HG03378 (cell line): ENCODE measurements around the gene ORC1.
"Not testable (repeated sequence)": the region's sequence is repeated elsewhere in the genome, so short reads cannot be mapped to it uniquely, and the experiment has no call there.

Source experiments
- ATAC-seq: cut with Tn5 transposase; IDR thresholded peaks from one replicate; pipeline ENCODE4 v1.9.1; 2021; ENCODE audit warnings: mild to moderate bottlenecking, moderate library complexity; ENCODE audit not compliant: unreplicated experiment

The ORC1 gene

GRCh38 chr1:52393174-52393573, 11.0 kb downstream of the ORC1 start:
- ATAC-seq: no peak

GRCh38 chr1:52386458-52386857, 17.8 kb downstream of the ORC1 start:
- no peak for ATAC-seq

- no peak for ATAC-seq
Observed at GRCh38 chr1:52385376-52385775, 18.8 kb downstream of the ORC1 start.

GRCh38 chr1:52369851-52370250, 34.4 kb downstream of the ORC1 start:
- ATAC-seq: not testable (repeated sequence)

GRCh38 chr1:52368383-52369172, 35.6 kb downstream of the ORC1 start:
- ATAC-seq: no peak

- ATAC-seq: no peak
Observed at GRCh38 chr1:52367272-52367671, 37.0 kb downstream of the ORC1 start.

GRCh38 chr1:52366517-52366827, 37.8 kb downstream of the ORC1 start:
- peak; percentile 3 for ATAC-seq

GRCh38 chr1:52365746-52366516, 38.3 kb downstream of the ORC1 start, which contains the start of gene CC2D1B:
CC2D1B (minus strand) TSS chr1:52366205; CDS start chr1:52364620, 1,585 bp downstream.
- ATAC-seq: peak; percentile 78

- no peak for ATAC-seq
Observed at GRCh38 chr1:52365071-52365745, 39.0 kb downstream of the ORC1 start.

GRCh38 chr1:52364235-52364839, 39.9 kb downstream of the ORC1 start:
- ATAC-seq: no peak

GRCh38 chr1:52360595-52360968, 43.6 kb downstream of the ORC1 start:
- ATAC-seq: no peak

- no peak for ATAC-seq
Observed at GRCh38 chr1:52359676-52360594, 44.3 kb downstream of the ORC1 start.

GRCh38 chr1:52358851-52359497, 45.2 kb downstream of the ORC1 start:
- ATAC-seq: no peak

- ATAC-seq: no peak
Observed at GRCh38 chr1:52357397-52357796, 46.8 kb downstream of the ORC1 start.

- no peak for ATAC-seq
Observed at GRCh38 chr1:52356818-52357355, 47.3 kb downstream of the ORC1 start.

GRCh38 chr1:52355847-52356505, 48.2 kb downstream of the ORC1 start:
- no peak for ATAC-seq

GRCh38 chr1:52355436-52355835, 48.8 kb downstream of the ORC1 start:
- no peak for ATAC-seq

GRCh38 chr1:52352690-52353089, 51.5 kb downstream of the ORC1 start:
- ATAC-seq: no peak

- ATAC-seq: no peak
Observed at GRCh38 chr1:52348704-52349300, 55.4 kb downstream of the ORC1 start.
